ENCODE results near the gene TMEM179. TPM values are rescaled to one million over a fixed set of nuclear protein-coding genes. Genes with fewer than 3 reads are reported as not detected.

Gene TMEM179
- total RNA-seq, 3 donors from 2014 or later (not counting 1 experiment from before 2014, with no cell fraction given) = not detected

- Mint-ChIP-seq H3K9me3 (no peaks in the 10 kb centered on the region), H3K4me3 (no peak overlapping the region), H3K27ac (no peak overlapping the region), H3K36me3 (no peaks in the 10 kb centered on the region), H3K27me3 (ENCODE audit: low read depth in 2 of 2) (peaks cover 14% of the 10 kb centered on the region in 2 donors), H3K4me1 (no peaks in the 10 kb centered on the region)
- Histone ChIP-seq H3K27ac (ENCODE audit: low read length) (no peak overlapping the region), H3K36me3 (ENCODE audit: control insufficient read depth, insufficient read depth, low read length) (no peaks in the 10 kb centered on the region), H3K4me1 (ENCODE audit: control insufficient read depth, insufficient read depth, low read length) (no peaks in the 10 kb centered on the region), H3K9me3 (ENCODE audit: control insufficient read depth, insufficient read depth, low read length) (no peaks in the 10 kb centered on the region), H3K27me3 (ENCODE audit: control insufficient read depth, insufficient read depth, low read length) (no peaks in the 10 kb centered on the region), H3K4me3 (ENCODE audit: low read length) (no peak overlapping the region)
- ATAC-seq (no peak), DNase-seq (no peak)
- TF ChIP-seq CTCF (IDR thresholded peaks at IDR 0.05) = no peak
- 81% methylated on average over 10 of the region's 14 CpGs for WGBS (ENCODE audit: insufficient coverage)
- intact Hi-C loops (cut with micrococcal nuclease) = no loop called here
Observed at GRCh38 chr14:104547998-104548700, 56.4 kb downstream of the TMEM179 start.

GRCh38 chr14:104547310-104547997 lies 57.1 kb downstream of the TMEM179 start:
- Histone ChIP-seq H3K27me3 (ENCODE audit: control insufficient read depth, insufficient read depth, low read length) (no peaks in the 10 kb centered on the region), H3K4me3 (ENCODE audit: low read length) (no peak overlapping the region), H3K36me3 (ENCODE audit: control insufficient read depth, insufficient read depth, low read length) (no peaks in the 10 kb centered on the region), H3K9me3 (ENCODE audit: control insufficient read depth, insufficient read depth, low read length) (no peaks in the 10 kb centered on the region), H3K4me1 (ENCODE audit: control insufficient read depth, insufficient read depth, low read length) (no peaks in the 10 kb centered on the region), H3K27ac (ENCODE audit: low read length) (no peak overlapping the region)
- no peaks in the 10 kb centered on the region for H3K9me3 Mint-ChIP-seq
- peaks cover 17 to 19% of the 10 kb centered on the region in 2 donors for H3K27me3 Mint-ChIP-seq (ENCODE audit: low read depth in 2 of 2)
- DNase-seq = no peak
- WGBS (ENCODE audit: insufficient coverage) = 82% methylated on average over 18 of the region's 18 CpGs
- no peak for ATAC-seq
- no peak overlapping the region for H3K4me3 Mint-ChIP-seq
- TF ChIP-seq CTCF (IDR thresholded peaks at IDR 0.05) = no peak
- no peak overlapping the region for H3K27ac Mint-ChIP-seq
- H3K36me3 Mint-ChIP-seq = no peaks in the 10 kb centered on the region
- intact Hi-C loops (cut with micrococcal nuclease) = no loop called here
- H3K4me1 Mint-ChIP-seq = no peaks in the 10 kb centered on the region

GRCh38 chr14:104546591-104547309 lies 57.8 kb downstream of the TMEM179 start:
- peaks cover 21 to 26% of the 10 kb centered on the region in 2 donors for H3K27me3 Mint-ChIP-seq (ENCODE audit: low read depth in 2 of 2)
- no peak overlapping the region for H3K27ac ChIP-seq (ENCODE audit: low read length)
- no peak overlapping the region for H3K27ac Mint-ChIP-seq
- intact Hi-C loops (cut with micrococcal nuclease) = no loop called here
- no peaks in the 10 kb centered on the region for H3K9me3 ChIP-seq (ENCODE audit: control insufficient read depth, insufficient read depth, low read length)
- H3K4me1 Mint-ChIP-seq = no peaks in the 10 kb centered on the region
- H3K36me3 Mint-ChIP-seq = no peaks in the 10 kb centered on the region
- no peak for ATAC-seq
- no peaks in the 10 kb centered on the region for H3K4me1 ChIP-seq (ENCODE audit: control insufficient read depth, insufficient read depth, low read length)
- TF ChIP-seq CTCF (IDR thresholded peaks at IDR 0.05) = no peak
- no peak overlapping the region for H3K4me3 ChIP-seq (ENCODE audit: low read length)
- 81% methylated on average over 19 of the region's 19 CpGs for WGBS (ENCODE audit: insufficient coverage)
- H3K27me3 ChIP-seq (ENCODE audit: control insufficient read depth, insufficient read depth, low read length) = no peaks in the 10 kb centered on the region
- H3K9me3 Mint-ChIP-seq = no peaks in the 10 kb centered on the region
- no peak for DNase-seq
- no peaks in the 10 kb centered on the region for H3K36me3 ChIP-seq (ENCODE audit: control insufficient read depth, insufficient read depth, low read length)
- H3K4me3 Mint-ChIP-seq = no peak overlapping the region

All from natural killer cell (primary cell).